Choroid plexus epithelial cell (primary cell): ENCODE measurements around the gene URB1.
"Not testable (repeated sequence)": the region's sequence is repeated elsewhere in the genome, so short reads cannot be mapped to it uniquely, and the experiment has no call there.

Source experiments
- DNase-seq: peaks from one replicate; pipeline ENCODE4 v3.0.0-alpha.2; 2010; ENCODE audit warnings: low read depth
- H3K4me3 ChIP-seq: 2 replicates; pipeline ENCODE4 v1.5.1; 2011; ENCODE audit warnings: low read depth, mild to moderate bottlenecking, control low read depth, low read length, moderate library complexity
- CTCF ChIP-seq: conservative IDR thresholded peaks from 2 replicates; pipeline ENCODE4 v1.5.1; 2011; ENCODE audit warnings: low read depth, mild to moderate bottlenecking, control low read depth, inconsistent platforms, low read length, moderate library complexity

Gene URB1

GRCh38 chr21:32312976-32313375 lies 79.8 kb downstream of the URB1 start:
- TF ChIP-seq CTCF = no peak

GRCh38 chr21:32312326-32312725 lies 80.5 kb downstream of the URB1 start:
- DNase-seq = no peak
- no peak overlapping the region for H3K4me3 ChIP-seq
- TF ChIP-seq CTCF = no peak

More at GRCh38 chr21:32312976-32313375, 79.8 kb downstream of the URB1 start:
- no peak for DNase-seq
- no peak overlapping the region for H3K4me3 ChIP-seq

GRCh38 chr21:32311621-32312020 lies 81.2 kb downstream of the URB1 start:
- no peak for TF ChIP-seq CTCF
- H3K4me3 ChIP-seq = no peak overlapping the region
- DNase-seq = no peak

GRCh38 chr21:32310976-32311375 lies 81.8 kb downstream of the URB1 start:
- not testable (repeated sequence) for DNase-seq

GRCh38 chr21:32309906-32310460 lies 82.8 kb downstream of the URB1 start:
- DNase-seq = no peak
- TF ChIP-seq CTCF = no peak

More at GRCh38 chr21:32310976-32311375, 81.8 kb downstream of the URB1 start:
- not testable (repeated sequence) for H3K4me3 ChIP-seq

GRCh38 chr21:32308696-32309095 lies 84.1 kb downstream of the URB1 start:
- no peak for TF ChIP-seq CTCF
- H3K4me3 ChIP-seq = no peak overlapping the region
- no peak for DNase-seq

More at GRCh38 chr21:32309906-32310460, 82.8 kb downstream of the URB1 start:
- no peak overlapping the region for H3K4me3 ChIP-seq

- no peak for TF ChIP-seq CTCF
Observed at GRCh38 chr21:32307706-32308105, 85.1 kb downstream of the URB1 start.

More at GRCh38 chr21:32307706-32308105, 85.1 kb downstream of the URB1 start:
- peak; percentile 79 for DNase-seq
- no peak overlapping the region for H3K4me3 ChIP-seq
